HG03442 (cell line): ENCODE results near the gene NFIX.

Experiments
- ATAC-seq: cut with Tn5 transposase; IDR thresholded peaks from one replicate; pipeline ENCODE4 v1.9.1; 2021; ENCODE audit warnings: mild to moderate bottlenecking, moderate library complexity; ENCODE audit not compliant: unreplicated experiment

Gene NFIX

GRCh38 chr19:13100841-13101589 is 105.7 kb downstream of the NFIX start:
- no peak for ATAC-seq

- no peak for ATAC-seq
These were observed 106.5 kb downstream of the NFIX start for GRCh38 chr19:13101590-13102415.

- ATAC-seq: peak; percentile 3
These were observed 107.1 kb downstream of the NFIX start for GRCh38 chr19:13102416-13102665.

GRCh38 chr19:13102666-13103580 is 107.6 kb downstream of the NFIX start, which contains the start of gene LYL1:
TSS of gene LYL1 (minus strand) at chr19:13102858. CDS start at chr19:13101171, 1,687 bp downstream.
- ATAC-seq: peak; percentile 27

GRCh38 chr19:13103581-13104359 is 108.5 kb downstream of the NFIX start:
- ATAC-seq: no peak

GRCh38 chr19:13104360-13104847 is 109.1 kb downstream of the NFIX start:
- peak; percentile 38 for ATAC-seq

- ATAC-seq: no peak
These were observed 109.8 kb downstream of the NFIX start for GRCh38 chr19:13104848-13105711.

- ATAC-seq: no peak
These were observed 114.3 kb downstream of the NFIX start for GRCh38 chr19:13109361-13110098.

GRCh38 chr19:13110099-13110610 is 114.9 kb downstream of the NFIX start:
- ATAC-seq: no peak

- no peak for ATAC-seq
These were observed 117.3 kb downstream of the NFIX start for GRCh38 chr19:13112555-13112954.

- no peak for ATAC-seq
These were observed 120.6 kb downstream of the NFIX start for GRCh38 chr19:13115936-13116281.

GRCh38 chr19:13116282-13117175 is 121.3 kb downstream of the NFIX start, which contains the start of gene TRMT1:
TSS of gene TRMT1 (minus strand) at chr19:13116740. CDS start at chr19:13116399, 341 bp downstream.
- ATAC-seq: peak; percentile 48

- ATAC-seq: peak; percentile 8
These were observed 122.0 kb downstream of the NFIX start for GRCh38 chr19:13117176-13117771.

- ATAC-seq: peak; percentile 64
These were observed 122.6 kb downstream of the NFIX start, which contains the start of gene NACC1 for GRCh38 chr19:13117772-13118423. TSS of gene NACC1 (plus strand) at chr19:13118264. CDS start at chr19:13135208, 16,944 bp downstream.

- ATAC-seq: no peak
These were observed 123.3 kb downstream of the NFIX start for GRCh38 chr19:13118424-13119193.

- ATAC-seq: no peak
These were observed 124.4 kb downstream of the NFIX start for GRCh38 chr19:13119627-13120026.
